NCI-H1930 (cell line): ENCODE data around the gene MATCAP1.

Experiments used
- DNase-seq, 2 experiments: peaks; one replicate each; lab custom pipeline; 2025; lab: John Stamatoyannopoulos, UW

MATCAP1 gene

GRCh38 chr16:67128417-67128816 lies 55.3 kb downstream of the MATCAP1 start:
- no peak for DNase-seq
